ENCODE data around the gene AK6.
"Not testable (repeated sequence)": the region's sequence is repeated elsewhere in the genome, so short reads cannot be mapped to it uniquely, and the experiment has no call there.

Gene AK6

GRCh38 chr5:69334793-69335268 is 34.5 kb downstream of the AK6 start:
- peak; percentile 89 for DNase-seq

GRCh38 chr5:69333668-69334315 is 35.5 kb downstream of the AK6 start:
- not testable (repeated sequence) for DNase-seq

- DNase-seq, result peak; percentile 63
Observed at GRCh38 chr5:69331528-69332445, 37.5 kb downstream of the AK6 start.

DNA sequence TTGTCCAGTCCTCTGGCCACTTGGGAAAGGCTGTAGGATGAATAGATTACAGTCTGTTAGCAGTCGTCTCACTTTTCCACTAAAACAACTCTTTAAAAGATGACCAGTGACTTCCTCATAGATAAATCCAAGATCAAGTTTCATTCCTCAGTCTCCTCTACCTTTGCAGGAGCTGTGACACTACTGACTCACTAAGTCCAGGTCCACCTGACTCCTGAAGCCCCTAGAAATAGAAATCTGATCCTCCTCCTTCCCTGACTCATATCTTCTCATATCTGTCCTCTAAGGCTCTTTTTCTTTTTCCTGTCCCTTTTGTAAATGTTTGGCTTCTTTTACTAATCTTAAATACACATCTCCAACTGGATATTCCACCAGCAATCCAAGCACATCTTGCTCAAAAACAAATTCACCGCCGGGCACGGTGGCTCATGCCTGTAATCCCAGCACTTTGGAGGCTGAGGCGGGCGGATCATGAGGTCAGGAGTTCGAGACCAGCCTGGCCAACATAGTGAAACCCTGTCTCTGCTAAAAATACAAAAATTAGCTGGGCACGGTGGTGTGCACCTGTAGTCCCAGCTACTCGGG is 39.3 kb downstream of the AK6 start:
- no peak for DNase-seq

DNA sequence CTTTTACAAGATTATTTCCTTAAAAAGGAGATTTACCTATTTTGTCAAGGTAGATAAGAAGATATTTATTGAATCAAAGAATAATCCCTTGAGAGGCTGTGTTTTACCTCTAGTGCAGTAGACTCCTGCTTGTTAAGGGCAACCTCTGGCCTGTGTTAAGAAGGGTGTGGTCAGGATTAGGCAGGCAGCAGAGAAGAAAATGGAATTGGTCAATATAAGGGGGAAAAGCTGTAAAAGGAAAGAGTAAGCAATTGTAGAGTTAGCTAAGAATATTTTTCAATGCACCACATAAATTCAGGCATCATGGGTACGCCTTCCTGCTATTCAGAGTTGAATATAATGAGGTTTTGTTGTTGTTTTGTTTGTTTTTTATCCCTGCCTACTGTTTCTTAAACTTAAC is 43.0 kb downstream of the AK6 start:
- no peak for DNase-seq

DNA sequence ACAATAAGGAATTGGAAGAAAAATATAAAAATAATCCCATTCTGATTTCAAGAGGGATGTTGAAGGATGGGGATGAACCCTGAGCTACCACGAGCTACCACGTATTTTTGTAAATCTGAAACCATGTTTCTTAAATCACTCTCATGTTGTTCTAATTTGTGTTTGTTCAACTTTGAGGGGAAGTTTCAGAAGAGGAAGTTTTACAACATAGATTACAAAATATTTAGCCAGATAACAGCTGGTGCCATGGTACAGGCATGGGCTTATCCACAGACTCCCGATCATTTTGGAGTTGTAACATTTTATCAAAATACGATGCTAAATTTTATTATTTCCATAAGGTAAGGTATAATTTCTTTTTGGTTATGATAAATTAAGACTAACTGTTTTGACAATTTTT is 51.9 kb downstream of the AK6 start:
- no peak for DNase-seq

GRCh38 chr5:69315972-69316371 is 53.3 kb downstream of the AK6 start:
- no peak for DNase-seq

DNA sequence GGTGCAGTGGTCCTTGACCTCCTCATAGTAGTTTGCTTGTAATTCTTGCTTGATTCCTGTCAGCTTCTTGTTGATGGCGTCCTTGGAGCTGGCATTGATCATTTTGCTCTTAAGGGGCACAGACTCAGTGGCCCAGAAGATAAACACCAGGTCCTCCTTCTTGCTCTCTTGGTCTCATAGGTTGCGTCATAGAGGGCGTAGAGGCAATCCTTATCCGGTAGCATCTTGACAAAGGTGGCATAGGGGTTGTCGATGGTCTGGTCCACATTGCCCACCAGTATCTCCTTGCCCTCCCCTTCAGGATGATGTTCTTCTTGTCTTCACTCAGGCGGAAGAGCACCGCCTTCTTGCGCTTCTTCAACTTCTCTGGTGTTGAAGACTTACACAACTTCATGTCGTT is 55.9 kb downstream of the AK6 start:
- DNase-seq, result no peak

DNA sequence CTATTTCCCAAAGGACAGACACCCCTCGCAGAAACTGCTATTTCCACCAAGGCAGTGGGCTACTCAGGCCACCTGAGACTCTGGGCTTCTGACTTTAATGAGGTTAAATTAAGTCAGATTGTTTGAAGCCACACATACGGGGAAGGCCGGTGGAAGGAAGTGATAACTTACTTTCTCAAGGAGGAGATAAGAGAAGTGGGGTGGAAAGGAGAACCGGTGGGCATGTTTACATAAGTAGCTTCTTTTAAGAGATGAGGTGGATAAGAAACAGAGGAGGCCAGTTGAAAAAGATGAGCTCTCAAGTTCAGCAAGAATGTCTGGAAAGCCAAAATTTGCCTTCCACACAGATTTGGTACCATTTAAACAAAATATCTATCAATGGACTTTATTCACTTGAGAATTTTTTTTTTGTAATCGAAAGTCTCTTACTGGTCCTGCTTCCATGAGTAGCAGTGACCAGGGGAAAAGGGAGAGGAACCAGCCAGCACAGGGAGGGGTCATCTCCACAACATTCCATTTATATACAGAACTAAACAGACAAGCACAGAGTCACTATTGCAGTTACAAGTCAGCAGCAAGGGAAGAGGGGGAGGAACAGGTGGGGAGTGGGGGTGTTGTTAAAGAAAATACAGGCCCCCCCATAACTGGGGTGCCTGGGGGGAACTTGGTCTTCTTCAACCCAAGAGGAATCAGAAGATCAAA is 56.7 kb downstream of the AK6 start:
- peak; percentile 22 for DNase-seq

DNA sequence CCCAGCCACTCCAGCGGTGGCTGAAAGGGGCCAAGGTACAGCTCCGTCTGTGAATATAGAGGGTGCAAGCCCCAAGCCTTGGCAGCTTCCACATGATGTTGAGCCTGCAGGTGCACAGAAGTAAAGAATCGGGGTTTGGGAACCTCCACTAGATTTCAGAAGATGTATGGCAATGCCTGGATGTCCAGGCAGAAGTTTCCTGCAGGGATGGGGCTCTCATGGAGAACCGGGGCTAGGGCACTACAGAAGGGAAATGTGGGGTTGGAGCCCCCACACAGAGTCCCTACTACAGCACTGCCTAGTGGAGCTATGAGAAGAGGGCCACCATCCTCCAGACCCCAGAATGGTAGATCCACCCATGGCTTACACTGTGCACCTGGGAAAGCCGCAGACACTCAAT is 59.9 kb downstream of the AK6 start:
- no peak for DNase-seq

- no peak for DNase-seq
Observed at GRCh38 chr5:69308046-69308553, 61.2 kb downstream of the AK6 start.

DNA sequence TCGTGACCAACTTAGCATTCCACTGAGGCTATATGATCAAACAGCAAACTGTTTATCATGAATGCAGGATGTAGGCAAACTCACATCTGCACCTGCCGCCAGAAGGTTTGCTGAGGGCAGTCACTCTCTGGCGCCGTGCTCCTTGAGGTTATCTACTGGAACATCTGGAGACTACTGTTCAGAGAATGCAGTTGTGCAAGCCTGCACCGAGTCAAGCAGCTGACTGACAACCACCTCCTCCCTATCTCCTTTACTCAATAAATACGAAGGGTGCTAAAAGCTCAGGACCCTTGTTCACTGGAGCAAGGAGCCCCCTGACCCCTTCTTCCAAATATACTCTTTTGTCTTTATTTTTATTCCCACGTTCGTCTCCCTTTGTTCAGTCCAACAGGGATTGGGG is 63.8 kb downstream of the AK6 start:
- DNase-seq, result no peak
